ENCODE data around the gene PTK7. TPM values are rescaled to one million over a fixed set of nuclear protein-coding genes. Genes with fewer than 3 reads are reported as not detected.
A peak's percentile ranks its signal among the peaks of the same experiment; 100 is the strongest.

Gene PTK7
- total RNA-seq, 2 donors from 2014 or later, result 1.2 to 4.1 TPM

DNA sequence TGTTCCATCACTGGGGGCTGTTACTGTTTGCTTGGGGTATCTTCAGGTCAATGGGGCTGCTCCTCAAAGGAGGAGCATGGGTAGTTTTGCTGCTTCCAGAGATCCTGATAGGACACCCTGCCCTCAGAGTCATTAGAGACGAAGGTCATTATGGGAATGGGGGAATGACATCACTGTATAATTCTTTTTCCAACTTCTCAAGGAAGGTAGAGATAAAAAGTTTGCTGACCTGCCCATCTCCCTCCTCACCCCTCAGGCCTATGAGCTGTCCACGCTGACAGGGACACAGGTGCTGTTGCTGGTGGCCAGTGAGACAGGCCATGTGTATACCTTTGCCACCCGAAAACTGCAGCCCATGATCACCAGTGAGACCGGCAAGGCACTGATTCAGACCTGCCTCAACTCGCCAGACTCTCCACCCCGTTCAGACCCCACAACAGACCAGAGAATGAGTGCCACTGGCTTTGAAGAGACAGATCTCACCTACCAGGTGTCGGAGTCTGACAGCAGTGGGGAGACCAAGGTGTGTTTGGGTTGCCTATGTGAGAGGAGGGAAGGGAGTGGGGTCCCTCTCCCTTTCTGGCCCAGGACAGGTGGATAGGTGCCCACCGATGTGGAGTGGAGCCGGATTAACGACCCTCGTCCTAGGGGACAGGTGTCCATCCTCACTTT is 97.6 kb downstream of the PTK7 start:
- peak overlapping the region; percentile 98 to 99 for H3K27ac Mint-ChIP-seq
- no peaks in the 10 kb centered on the region for H3K9me3 Mint-ChIP-seq
- peak overlapping the region; percentile 93 for H3K4me3 Mint-ChIP-seq
- no peaks in the 10 kb centered on the region for H3K27me3 Mint-ChIP-seq
- DNase-seq (ENCODE audit: low spot score), result no peak
- peaks cover 6% of the 10 kb centered on the region for H3K36me3 Mint-ChIP-seq
- peaks cover 43 to 47% of the 10 kb centered on the region in 2 donors for H3K4me1 Mint-ChIP-seq (ENCODE audit: low read depth in 2 of 2)
- ATAC-seq, result no peak

DNA sequence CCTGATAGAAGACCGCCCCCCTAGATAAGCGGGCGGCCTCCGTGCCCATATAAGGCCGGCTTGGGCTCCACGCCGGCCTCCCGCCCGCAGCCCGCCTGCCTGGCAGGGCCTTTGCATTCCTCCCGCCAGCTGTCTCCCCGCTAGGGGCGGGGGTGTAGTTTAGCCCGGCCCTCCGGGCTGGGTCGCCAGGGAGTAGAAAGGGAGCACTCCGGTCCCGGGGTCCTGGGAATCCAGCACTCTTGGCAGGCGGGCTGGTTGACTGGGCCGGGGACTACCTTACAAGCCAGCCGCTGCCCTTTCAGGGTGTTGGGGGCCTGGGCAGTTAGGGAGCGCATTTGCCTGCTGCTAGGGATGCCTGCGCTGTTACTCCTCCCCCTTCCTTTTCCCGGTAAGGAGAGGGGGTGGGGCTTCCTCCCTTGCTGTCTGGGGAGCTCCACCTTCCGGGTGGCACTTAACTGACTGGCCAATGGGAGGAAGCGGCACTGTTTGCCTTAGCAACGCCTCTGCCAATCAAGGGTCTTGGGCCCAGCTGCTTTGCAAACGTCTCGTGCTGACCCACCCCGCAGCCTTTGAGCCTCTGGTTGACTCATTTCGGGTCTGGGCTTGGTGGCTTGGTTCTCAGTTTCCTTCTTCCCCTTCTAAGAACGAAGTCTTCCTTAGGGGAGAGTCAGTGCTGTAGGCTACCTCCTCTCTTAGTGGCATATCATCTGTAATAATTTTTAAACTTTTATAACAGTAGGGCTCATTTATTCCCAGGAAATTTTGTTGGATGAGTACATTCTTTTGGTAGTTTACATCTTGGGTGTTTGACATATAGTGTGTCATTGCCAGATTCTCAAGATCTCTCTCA is 98.4 kb downstream of the PTK7 start:
- H3K4me3 Mint-ChIP-seq, result peak overlapping the region; percentile 93
- peak overlapping the region; percentile 98 to 99 for H3K27ac Mint-ChIP-seq
- ATAC-seq (peak; percentile 83 to 89), DNase-seq (ENCODE audit: low spot score) (peak; percentile 99)
- H3K4me1 Mint-ChIP-seq (ENCODE audit: low read depth in 2 of 2), result peaks cover 43 to 47% of the 10 kb centered on the region in 2 donors
- H3K36me3 Mint-ChIP-seq, result peaks cover 6% of the 10 kb centered on the region
- no peaks in the 10 kb centered on the region for H3K9me3 Mint-ChIP-seq
- H3K27me3 Mint-ChIP-seq, result no peaks in the 10 kb centered on the region

- ATAC-seq, result no peak
- no peaks in the 10 kb centered on the region for H3K9me3 Mint-ChIP-seq
- peaks cover 6% of the 10 kb centered on the region for H3K36me3 Mint-ChIP-seq
- H3K27me3 Mint-ChIP-seq, result no peaks in the 10 kb centered on the region
- peak overlapping the region; percentile 98 to 99 for H3K27ac Mint-ChIP-seq
- peaks cover 38 to 41% of the 10 kb centered on the region in 2 donors for H3K4me1 Mint-ChIP-seq (ENCODE audit: low read depth in 2 of 2)
- no peak for DNase-seq (ENCODE audit: low spot score)
- peak overlapping the region; percentile 79 for H3K4me3 Mint-ChIP-seq
Observed at GRCh38 chr6:43175676-43176422, 99.7 kb downstream of the PTK7 start.

DNA sequence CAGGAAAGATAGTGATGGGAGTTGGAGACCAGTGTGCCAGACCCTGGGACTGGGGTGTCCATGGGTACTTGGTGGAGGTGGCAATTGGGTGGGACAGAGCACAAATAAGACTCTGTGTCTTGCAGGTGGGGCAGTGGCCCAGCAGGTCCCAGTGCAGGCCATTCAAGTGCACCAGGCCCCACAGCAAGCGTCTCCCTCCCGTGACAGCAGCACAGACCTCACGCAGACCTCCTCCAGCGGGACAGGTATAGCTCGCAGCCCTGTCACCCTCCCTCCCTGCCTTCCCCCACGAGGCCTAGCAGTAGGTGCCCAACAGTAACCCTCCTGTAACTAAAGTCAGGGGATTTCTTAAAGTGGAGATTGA is 100.3 kb downstream of the PTK7 start:
- Mint-ChIP-seq H3K4me3 (peak overlapping the region; percentile 79), H3K27me3 (no peaks in the 10 kb centered on the region), H3K36me3 (peaks cover 6% of the 10 kb centered on the region), H3K4me1 (ENCODE audit: low read depth in 2 of 2) (peaks cover 39 to 44% of the 10 kb centered on the region in 2 donors), H3K27ac (peak overlapping the region; percentile 98 to 99), H3K9me3 (no peaks in the 10 kb centered on the region)
- no peak for DNase-seq (ENCODE audit: low spot score)
- ATAC-seq, result no peak

DNA sequence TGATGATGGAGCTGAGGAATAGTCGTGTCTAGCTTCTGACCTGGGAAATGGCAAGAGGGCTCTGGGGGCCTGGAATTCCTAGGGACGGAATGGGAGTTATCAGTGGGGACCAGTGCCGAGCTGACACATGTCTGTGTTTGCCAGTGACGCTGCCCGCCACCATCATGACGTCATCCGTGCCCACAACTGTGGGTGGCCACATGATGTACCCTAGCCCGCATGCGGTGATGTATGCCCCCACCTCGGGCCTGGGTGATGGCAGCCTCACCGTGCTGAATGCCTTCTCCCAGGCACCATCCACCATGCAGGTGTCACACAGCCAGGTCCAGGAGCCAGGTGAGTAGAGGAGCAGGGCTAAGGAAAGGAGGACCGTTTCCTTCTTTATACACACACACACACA is 102.0 kb downstream of the PTK7 start:
- ATAC-seq, result no peak
- no peak for DNase-seq (ENCODE audit: low spot score)
- Mint-ChIP-seq H3K27me3 (no peaks in the 10 kb centered on the region), H3K36me3 (peaks cover 13% of the 10 kb centered on the region), H3K4me3 (no peak overlapping the region), H3K27ac (peak overlapping the region in 1 of 2 donors; percentile 41), H3K4me1 (ENCODE audit: low read depth in 2 of 2) (peaks cover 38 to 45% of the 10 kb centered on the region in 2 donors), H3K9me3 (no peaks in the 10 kb centered on the region)

GRCh38 chr6:43178951-43179830 is 103.1 kb downstream of the PTK7 start:
- Mint-ChIP-seq H3K9me3 (no peaks in the 10 kb centered on the region), H3K27me3 (no peaks in the 10 kb centered on the region), H3K4me1 (ENCODE audit: low read depth in 2 of 2) (peaks cover 35 to 47% of the 10 kb centered on the region in 2 donors), H3K4me3 (no peak overlapping the region), H3K27ac (peak overlapping the region in 1 of 2 donors; percentile 41), H3K36me3 (peaks cover 13% of the 10 kb centered on the region)
- DNase-seq (ENCODE audit: low spot score) (no peak), ATAC-seq (no peak)

GRCh38 chr6:43180058-43180457 is 103.9 kb downstream of the PTK7 start:
- H3K9me3 Mint-ChIP-seq, result no peaks in the 10 kb centered on the region
- no peak for ATAC-seq
- no peak overlapping the region for H3K4me3 Mint-ChIP-seq
- peaks cover 37 to 50% of the 10 kb centered on the region in 2 donors for H3K4me1 Mint-ChIP-seq (ENCODE audit: low read depth in 2 of 2)
- no peak for DNase-seq (ENCODE audit: low spot score)
- H3K27me3 Mint-ChIP-seq, result no peaks in the 10 kb centered on the region
- H3K27ac Mint-ChIP-seq, result no peak overlapping the region
- peaks cover 9% of the 10 kb centered on the region for H3K36me3 Mint-ChIP-seq

- peak overlapping the region; percentile 85 to 89 for H3K27ac Mint-ChIP-seq
- peaks cover 34 to 45% of the 10 kb centered on the region in 2 donors for H3K4me1 Mint-ChIP-seq (ENCODE audit: low read depth in 2 of 2)
- no peak for DNase-seq (ENCODE audit: low spot score)
- H3K36me3 Mint-ChIP-seq, result peaks cover 7% of the 10 kb centered on the region
- H3K4me3 Mint-ChIP-seq, result peak overlapping the region; percentile 99
- no peaks in the 10 kb centered on the region for H3K27me3 Mint-ChIP-seq
- ATAC-seq, result no peak
- H3K9me3 Mint-ChIP-seq, result no peaks in the 10 kb centered on the region
Observed at GRCh38 chr6:43180985-43181384, 104.9 kb downstream of the PTK7 start.

- no peaks in the 10 kb centered on the region for H3K9me3 Mint-ChIP-seq
- peaks cover 30 to 41% of the 10 kb centered on the region in 2 donors for H3K4me1 Mint-ChIP-seq (ENCODE audit: low read depth in 2 of 2)
- no peak for DNase-seq (ENCODE audit: low spot score)
Observed at GRCh38 chr6:43181621-43181941, 105.5 kb downstream of the PTK7 start.

DNA sequence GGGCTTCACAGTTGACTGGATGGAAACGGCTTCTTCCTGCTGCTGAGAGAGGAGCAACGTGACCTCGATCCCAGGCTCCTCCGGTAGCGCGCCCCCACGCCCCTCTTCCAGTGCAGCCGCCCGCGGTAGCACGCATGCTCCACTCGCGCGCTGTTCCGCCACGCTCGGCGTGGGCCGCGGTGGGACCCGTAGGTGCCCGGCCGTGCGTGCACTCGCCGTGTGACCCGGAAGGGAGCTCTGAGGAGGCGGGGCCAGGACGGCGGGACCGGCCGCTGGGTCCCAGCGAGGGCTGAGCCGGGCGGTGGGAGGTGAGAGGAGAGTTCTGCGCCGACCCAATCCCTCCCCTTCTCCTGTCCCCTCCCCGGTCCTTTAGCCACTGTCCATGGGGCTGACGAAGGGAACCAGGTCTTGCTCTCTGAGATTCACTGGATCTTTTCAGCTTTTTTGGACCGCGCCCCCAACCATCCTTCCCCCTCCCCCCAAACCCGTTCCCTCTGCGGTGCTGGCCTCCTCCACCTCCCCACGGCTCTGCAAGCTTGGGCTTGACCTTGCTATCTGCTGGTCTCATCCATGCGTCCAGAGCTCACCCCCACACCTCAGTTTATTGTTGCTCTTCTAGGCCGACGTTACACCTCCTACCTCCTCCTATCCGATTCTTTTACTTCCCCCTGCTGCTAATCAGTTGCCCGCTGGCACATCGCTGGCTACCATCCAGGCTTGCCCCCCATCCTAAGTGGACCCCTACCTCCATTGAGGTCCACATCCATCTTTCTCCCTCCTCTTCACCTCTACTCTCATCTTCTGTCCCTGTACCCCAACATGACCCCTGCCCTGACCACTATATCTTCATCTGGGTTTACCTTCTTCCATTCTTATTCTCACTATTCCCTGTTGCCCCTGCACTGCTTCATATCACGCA is 106.1 kb downstream of the PTK7 start, which contains the start of gene CUL9:
TSS of gene CUL9 (plus strand) at position 255 of the 919 bp plus-strand sequence. CDS start 2,115 bp downstream, outside the sequence.
- DNase-seq (ENCODE audit: low spot score) (peak; percentile 88), ATAC-seq (peak; percentile 98 to 99)
- peaks cover 7% of the 10 kb centered on the region for H3K36me3 Mint-ChIP-seq
- H3K27ac Mint-ChIP-seq, result peak within 1 kb of the TSS; percentile 85 to 89
- H3K9me3 Mint-ChIP-seq, result no peaks in the 10 kb centered on the region
- peak within 1 kb of the TSS; percentile 99 for H3K4me3 Mint-ChIP-seq
- H3K27me3 Mint-ChIP-seq, result no peaks in the 10 kb centered on the region
- H3K4me1 Mint-ChIP-seq (ENCODE audit: low read depth in 2 of 2), result peaks cover 30 to 41% of the 10 kb centered on the region in 2 donors

More at GRCh38 chr6:43181621-43181941, 105.5 kb downstream of the PTK7 start:
- H3K27ac Mint-ChIP-seq, result peak overlapping the region; percentile 85 to 89
- peaks cover 7% of the 10 kb centered on the region for H3K36me3 Mint-ChIP-seq
- no peak for ATAC-seq
- no peaks in the 10 kb centered on the region for H3K27me3 Mint-ChIP-seq
- H3K4me3 Mint-ChIP-seq, result peak overlapping the region; percentile 99

DNA sequence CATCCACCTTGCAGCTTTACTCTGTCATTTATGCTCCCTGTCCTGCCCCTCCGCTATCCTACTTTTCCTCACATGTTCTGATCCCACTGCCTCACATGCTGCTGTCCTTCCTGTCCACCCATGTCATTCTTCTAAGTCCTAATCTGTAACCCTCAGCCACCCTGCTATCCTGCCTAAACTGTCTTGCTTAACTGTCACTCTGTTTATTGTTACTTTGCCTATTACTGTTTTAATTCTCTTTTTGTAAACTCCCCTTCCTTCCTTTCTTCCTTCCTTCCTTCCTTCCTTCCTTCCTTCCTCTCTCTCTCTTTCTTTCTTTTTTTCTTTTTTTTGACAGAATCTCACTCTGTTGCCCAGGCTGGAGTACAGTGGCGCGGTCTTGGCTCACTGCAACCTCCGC is 107.3 kb downstream of the PTK7 start:
- Mint-ChIP-seq H3K4me1 (ENCODE audit: low read depth in 2 of 2) (peaks cover 30 to 41% of the 10 kb centered on the region in 2 donors), H3K4me3 (peak overlapping the region; percentile 99), H3K36me3 (peaks cover 7% of the 10 kb centered on the region), H3K9me3 (no peaks in the 10 kb centered on the region), H3K27me3 (no peaks in the 10 kb centered on the region), H3K27ac (peak overlapping the region; percentile 85 to 89)
- ATAC-seq, result no peak
- no peak for DNase-seq (ENCODE audit: low spot score)
